ENCODE measurements around the gene MOBP. TPM values are rescaled to one million over a fixed set of nuclear protein-coding genes. Genes with fewer than 3 reads are reported as not detected.

MOBP gene
- total and polyA plus RNA-seq, 2 experiments from 2014 or later, result not detected

- Mint-ChIP-seq H3K27ac (no peak overlapping the region), H3K36me3 (ENCODE audit: low read depth) (no peaks in the 10 kb centered on the region)
- DNase-seq (ENCODE audit: low spot score), result no peak
Observed at GRCh38 chr3:39429466-39429865, 38.0 kb upstream of the MOBP start.

More at GRCh38 chr3:39429466-39429865, 38.0 kb upstream of the MOBP start:
- Histone ChIP-seq H4K20me1 (replicated peaks; ENCODE audit: insufficient read depth) (no peaks in the 10 kb centered on the region), H2AFZ (no peak overlapping the region), H3K27ac (ENCODE audit: low read depth) (no peak overlapping the region), H3F3A (replicated peaks; ENCODE audit: low read depth) (no peaks in the 10 kb centered on the region), H3K9me2 (ENCODE audit: insufficient read depth) (no peaks in the 10 kb centered on the region), H3K4me1 (ENCODE audit: insufficient read depth) (no peaks in the 10 kb centered on the region), H3K27me3 (ENCODE audit: insufficient read depth) (no peaks in the 10 kb centered on the region), H3K4me2 (no peak overlapping the region), H3K4me3 (no peak overlapping the region), H3K36me3 (ENCODE audit: insufficient read depth) (no peaks in the 10 kb centered on the region), H3K79me2 (replicated peaks; ENCODE audit: insufficient read depth) (no peaks in the 10 kb centered on the region)
- TF ChIP-seq ETS1 (IDR thresholded peaks at IDR 0.05) (no peak), CTCF (conservative IDR thresholded peaks at IDR 0.05; ENCODE audit: low read depth in 2 of 2) (no peak), JUNB (IDR thresholded peaks at IDR 0.05; ENCODE audit: unreplicated experiment) (no peak), CREB1 (CRISPR knock-in tag; IDR thresholded peaks at IDR 0.05; ENCODE audit: low read depth) (no peak), POLR2AphosphoS5 (IDR thresholded peaks at IDR 0.05; ENCODE audit: low read depth) (no peak), ZNF462 (CRISPR knock-in tag; IDR thresholded peaks at IDR 0.05) (no peak), EZH2 (IDR thresholded peaks at IDR 0.05; ENCODE audit: low read depth, unreplicated experiment) (no peak), ZNF331 (CRISPR knock-in tag; IDR thresholded peaks at IDR 0.05; ENCODE audit: low read depth) (no peak), EZH2phosphoT487 (IDR thresholded peaks at IDR 0.05; ENCODE audit: unreplicated experiment) (no peak), REST (IDR thresholded peaks at IDR 0.05; ENCODE audit: unreplicated experiment) (no peak), STAT1 (IDR thresholded peaks at IDR 0.05; ENCODE audit: unreplicated experiment) (no peak), ZNF114 (CRISPR knock-in tag; IDR thresholded peaks at IDR 0.05) (no peak), NANOG (IDR thresholded peaks at IDR 0.05; ENCODE audit: borderline replicate concordance) (no peak)
- peaks cover 5% of the 10 kb centered on the region for H3K27me3 Mint-ChIP-seq (ENCODE audit: insufficient read depth, low read depth, poor library complexity)
- no peak overlapping the region for H3K4me3 Mint-ChIP-seq
- H3K9me3 Mint-ChIP-seq, result no peaks in the 10 kb centered on the region
- no peak for ATAC-seq
- no peaks in the 10 kb centered on the region; the same call in 2 of the 3 replicates for H3K4me1 Mint-ChIP-seq
